Measurements from ENCODE around the gene KCNAB2. TPM values are rescaled to one million over a fixed set of nuclear protein-coding genes. Genes with fewer than 3 reads are reported as not detected.

KCNAB2 gene
- total RNA-seq, 1 experiment from 2014 or later: 10.3 TPM

DNA sequence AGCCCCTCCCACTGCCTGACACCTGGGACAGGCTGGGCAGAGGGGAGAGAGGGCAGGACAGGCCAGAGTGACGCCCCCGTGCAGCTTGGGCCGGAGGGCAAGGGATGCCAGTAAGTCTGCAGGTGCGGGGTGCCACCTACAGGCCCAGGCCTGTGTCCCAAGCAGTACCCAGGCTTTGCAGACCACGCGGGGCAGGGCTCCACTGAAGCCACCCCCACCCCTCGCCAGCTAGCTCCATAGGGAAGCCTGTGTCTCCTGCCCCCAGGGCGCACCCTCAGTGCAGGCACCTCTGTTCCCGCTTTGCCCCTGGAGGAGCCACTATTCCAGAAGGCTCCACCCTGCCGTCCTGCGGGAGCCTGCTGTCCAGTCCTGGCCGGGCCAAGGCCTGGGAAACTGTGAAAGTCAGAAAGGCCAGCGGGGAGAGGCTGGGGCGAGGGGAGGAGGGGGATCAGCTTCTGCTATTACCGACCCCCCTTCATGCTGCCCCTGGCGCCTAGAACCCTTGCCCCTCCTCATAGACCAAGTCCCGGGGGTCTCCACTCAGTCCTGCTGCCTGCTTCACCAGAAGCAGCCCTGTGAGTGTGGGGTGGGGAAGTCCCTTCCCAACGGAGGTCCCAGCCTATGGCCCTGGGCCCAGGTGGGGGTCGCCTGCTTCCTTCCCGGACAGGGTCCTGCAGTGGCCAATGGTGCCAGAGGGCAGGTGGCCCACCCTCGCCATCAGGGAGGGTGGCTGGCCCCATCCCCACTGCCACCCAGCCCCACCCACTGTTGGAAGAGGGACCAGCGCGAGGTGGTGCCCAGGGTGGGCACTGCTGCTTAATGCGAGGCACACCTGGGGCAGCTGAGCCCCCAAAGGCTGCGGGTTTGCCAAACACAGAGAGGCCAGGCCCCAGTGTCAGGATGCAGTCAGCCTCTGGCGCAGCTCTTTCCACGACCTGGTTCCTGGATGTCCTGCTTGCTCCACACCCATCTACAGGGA lies 54.4 kb downstream of the KCNAB2 start:
- ChIA-PET CTCF (interaction anchor here (0.5 to 2.1 kb wide), 9 partner anchors 9 to 293 kb away, joined by 3 to 8 read pairs (median 4); partner anchors contain the start of gene ACOT7), POLR2A (no interaction called here)
- no peaks in the 10 kb centered on the region for H3K36me3 Mint-ChIP-seq
- TF ChIP-seq ZNF121 (CRISPR knock-in tag; IDR thresholded peaks at IDR 0.05) (0 out of 2 replicates have a peak, but pooled peaks have one; percentile 15), NR3C1 (CRISPR knock-in tag; conservative IDR thresholded peaks at IDR 0.05; ENCODE audit: low read depth) (no peak), ZNF138 (CRISPR knock-in tag; conservative IDR thresholded peaks at IDR 0.05) (no peak)
- TF ChIP-seq, protein P1, sequence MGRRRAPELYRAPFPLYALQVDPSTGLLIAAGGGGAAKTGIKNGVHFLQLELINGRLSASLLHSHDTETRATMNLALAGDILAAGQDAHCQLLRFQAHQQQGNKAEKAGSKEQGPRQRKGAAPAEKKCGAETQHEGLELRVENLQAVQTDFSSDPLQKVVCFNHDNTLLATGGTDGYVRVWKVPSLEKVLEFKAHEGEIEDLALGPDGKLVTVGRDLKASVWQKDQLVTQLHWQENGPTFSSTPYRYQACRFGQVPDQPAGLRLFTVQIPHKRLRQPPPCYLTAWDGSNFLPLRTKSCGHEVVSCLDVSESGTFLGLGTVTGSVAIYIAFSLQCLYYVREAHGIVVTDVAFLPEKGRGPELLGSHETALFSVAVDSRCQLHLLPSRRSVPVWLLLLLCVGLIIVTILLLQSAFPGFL (CRISPR knock-in tag; IDR thresholded peaks at IDR 0.05; ENCODE audit: borderline replicate concordance): no peak
- TF ChIP-seq, protein P2, sequence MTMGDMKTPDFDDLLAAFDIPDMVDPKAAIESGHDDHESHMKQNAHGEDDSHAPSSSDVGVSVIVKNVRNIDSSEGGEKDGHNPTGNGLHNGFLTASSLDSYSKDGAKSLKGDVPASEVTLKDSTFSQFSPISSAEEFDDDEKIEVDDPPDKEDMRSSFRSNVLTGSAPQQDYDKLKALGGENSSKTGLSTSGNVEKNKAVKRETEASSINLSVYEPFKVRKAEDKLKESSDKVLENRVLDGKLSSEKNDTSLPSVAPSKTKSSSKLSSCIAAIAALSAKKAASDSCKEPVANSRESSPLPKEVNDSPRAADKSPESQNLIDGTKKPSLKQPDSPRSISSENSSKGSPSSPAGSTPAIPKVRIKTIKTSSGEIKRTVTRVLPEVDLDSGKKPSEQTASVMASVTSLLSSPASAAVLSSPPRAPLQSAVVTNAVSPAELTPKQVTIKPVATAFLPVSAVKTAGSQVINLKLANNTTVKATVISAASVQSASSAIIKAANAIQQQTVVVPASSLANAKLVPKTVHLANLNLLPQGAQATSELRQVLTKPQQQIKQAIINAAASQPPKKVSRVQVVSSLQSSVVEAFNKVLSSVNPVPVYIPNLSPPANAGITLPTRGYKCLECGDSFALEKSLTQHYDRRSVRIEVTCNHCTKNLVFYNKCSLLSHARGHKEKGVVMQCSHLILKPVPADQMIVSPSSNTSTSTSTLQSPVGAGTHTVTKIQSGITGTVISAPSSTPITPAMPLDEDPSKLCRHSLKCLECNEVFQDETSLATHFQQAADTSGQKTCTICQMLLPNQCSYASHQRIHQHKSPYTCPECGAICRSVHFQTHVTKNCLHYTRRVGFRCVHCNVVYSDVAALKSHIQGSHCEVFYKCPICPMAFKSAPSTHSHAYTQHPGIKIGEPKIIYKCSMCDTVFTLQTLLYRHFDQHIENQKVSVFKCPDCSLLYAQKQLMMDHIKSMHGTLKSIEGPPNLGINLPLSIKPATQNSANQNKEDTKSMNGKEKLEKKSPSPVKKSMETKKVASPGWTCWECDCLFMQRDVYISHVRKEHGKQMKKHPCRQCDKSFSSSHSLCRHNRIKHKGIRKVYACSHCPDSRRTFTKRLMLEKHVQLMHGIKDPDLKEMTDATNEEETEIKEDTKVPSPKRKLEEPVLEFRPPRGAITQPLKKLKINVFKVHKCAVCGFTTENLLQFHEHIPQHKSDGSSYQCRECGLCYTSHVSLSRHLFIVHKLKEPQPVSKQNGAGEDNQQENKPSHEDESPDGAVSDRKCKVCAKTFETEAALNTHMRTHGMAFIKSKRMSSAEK (CRISPR knock-in tag; IDR thresholded peaks at IDR 0.05; ENCODE audit: borderline replicate concordance): no peak
- TF ChIP-seq, protein P3, sequence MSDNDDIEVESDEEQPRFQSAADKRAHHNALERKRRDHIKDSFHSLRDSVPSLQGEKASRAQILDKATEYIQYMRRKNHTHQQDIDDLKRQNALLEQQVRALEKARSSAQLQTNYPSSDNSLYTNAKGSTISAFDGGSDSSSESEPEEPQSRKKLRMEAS (CRISPR knock-in tag; IDR thresholded peaks at IDR 0.05): no peak
- TF ChIP-seq, protein P4, sequence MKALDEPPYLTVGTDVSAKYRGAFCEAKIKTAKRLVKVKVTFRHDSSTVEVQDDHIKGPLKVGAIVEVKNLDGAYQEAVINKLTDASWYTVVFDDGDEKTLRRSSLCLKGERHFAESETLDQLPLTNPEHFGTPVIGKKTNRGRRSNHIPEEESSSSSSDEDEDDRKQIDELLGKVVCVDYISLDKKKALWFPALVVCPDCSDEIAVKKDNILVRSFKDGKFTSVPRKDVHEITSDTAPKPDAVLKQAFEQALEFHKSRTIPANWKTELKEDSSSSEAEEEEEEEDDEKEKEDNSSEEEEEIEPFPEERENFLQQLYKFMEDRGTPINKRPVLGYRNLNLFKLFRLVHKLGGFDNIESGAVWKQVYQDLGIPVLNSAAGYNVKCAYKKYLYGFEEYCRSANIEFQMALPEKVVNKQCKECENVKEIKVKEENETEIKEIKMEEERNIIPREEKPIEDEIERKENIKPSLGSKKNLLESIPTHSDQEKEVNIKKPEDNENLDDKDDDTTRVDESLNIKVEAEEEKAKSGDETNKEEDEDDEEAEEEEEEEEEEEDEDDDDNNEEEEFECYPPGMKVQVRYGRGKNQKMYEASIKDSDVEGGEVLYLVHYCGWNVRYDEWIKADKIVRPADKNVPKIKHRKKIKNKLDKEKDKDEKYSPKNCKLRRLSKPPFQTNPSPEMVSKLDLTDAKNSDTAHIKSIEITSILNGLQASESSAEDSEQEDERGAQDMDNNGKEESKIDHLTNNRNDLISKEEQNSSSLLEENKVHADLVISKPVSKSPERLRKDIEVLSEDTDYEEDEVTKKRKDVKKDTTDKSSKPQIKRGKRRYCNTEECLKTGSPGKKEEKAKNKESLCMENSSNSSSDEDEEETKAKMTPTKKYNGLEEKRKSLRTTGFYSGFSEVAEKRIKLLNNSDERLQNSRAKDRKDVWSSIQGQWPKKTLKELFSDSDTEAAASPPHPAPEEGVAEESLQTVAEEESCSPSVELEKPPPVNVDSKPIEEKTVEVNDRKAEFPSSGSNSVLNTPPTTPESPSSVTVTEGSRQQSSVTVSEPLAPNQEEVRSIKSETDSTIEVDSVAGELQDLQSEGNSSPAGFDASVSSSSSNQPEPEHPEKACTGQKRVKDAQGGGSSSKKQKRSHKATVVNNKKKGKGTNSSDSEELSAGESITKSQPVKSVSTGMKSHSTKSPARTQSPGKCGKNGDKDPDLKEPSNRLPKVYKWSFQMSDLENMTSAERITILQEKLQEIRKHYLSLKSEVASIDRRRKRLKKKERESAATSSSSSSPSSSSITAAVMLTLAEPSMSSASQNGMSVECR (CRISPR knock-in tag; IDR thresholded peaks at IDR 0.05; ENCODE audit: borderline replicate concordance): no peak
- H3K4me1 Mint-ChIP-seq: no peaks in the 10 kb centered on the region
- no peaks in the 10 kb centered on the region for H3K27me3 Mint-ChIP-seq (ENCODE audit: low read depth)
- DNase-seq (ENCODE audit: low spot score): peak; percentile 32
- H3K9me3 Mint-ChIP-seq: no peaks in the 10 kb centered on the region
- H3K27ac Mint-ChIP-seq: no peak overlapping the region
- peak; percentile 38 for ATAC-seq
- no peak overlapping the region for H3K4me3 Mint-ChIP-seq

DNA sequence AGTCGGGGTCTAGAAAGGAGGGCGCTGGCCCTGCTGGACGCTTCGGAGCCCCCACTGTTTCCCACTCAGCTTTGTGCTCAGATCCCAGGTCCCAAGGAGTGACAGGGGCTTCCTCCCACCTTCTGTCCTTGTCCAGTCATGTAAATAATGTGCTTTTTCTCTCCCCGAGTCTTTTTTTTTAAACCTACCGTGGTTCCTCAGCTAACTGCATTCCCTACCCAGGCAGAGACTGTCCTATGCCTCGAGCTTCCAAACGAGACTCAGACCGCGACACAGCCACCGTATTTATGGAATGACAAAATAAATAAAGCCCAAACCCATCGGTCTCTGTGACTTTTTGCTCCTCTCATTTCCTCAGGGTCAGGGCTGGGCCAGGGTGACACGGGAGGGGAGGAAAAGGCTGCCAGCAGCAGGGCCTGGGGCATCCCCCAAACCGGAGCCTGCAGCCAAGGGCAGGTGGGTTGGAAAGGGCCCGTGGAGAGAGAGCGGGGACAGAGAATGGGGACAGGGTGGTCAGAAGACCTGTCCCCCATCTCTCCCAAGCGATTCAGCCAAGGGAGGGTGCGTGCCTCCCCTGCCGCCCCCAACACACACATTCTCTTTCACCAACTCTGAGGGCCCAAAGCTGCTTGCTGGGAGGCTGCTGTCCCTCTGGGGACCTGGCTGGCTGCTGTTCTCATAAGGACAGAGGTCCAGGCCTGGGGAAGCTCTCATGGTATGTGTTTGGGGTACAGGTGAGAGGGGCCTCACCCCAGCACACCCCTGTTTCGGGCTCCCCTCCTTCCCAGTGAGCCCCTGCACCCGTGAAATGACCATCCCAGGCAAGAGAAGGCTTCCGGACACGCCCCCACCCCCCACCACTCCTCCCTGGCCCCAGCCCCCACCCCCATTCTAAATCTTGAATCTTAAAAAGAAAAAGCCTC lies 55.4 kb downstream of the KCNAB2 start:
- ChIA-PET CTCF (interaction anchor here (0.8 to 2.1 kb wide), 2 partner anchors 67 to 104 kb away, joined by 3 to 6 read pairs; no protein-coding TSS in a partner anchor), POLR2A (interaction anchor here (1.0 kb wide), 1 partner anchor 19 kb away, joined by 3 read pairs; no protein-coding TSS in a partner anchor)
- Mint-ChIP-seq H3K4me1 (no peaks in the 10 kb centered on the region), H3K36me3 (no peaks in the 10 kb centered on the region), H3K4me3 (no peak overlapping the region), H3K27ac (no peak overlapping the region), H3K27me3 (ENCODE audit: low read depth) (no peaks in the 10 kb centered on the region), H3K9me3 (no peaks in the 10 kb centered on the region)
- ATAC-seq: no peak
- no peak for DNase-seq (ENCODE audit: low spot score)
- no peak for TF ChIP-seq NR3C1 (CRISPR knock-in tag; conservative IDR thresholded peaks at IDR 0.05; ENCODE audit: low read depth)
- TF ChIP-seq JUN (CRISPR knock-in tag; IDR thresholded peaks at IDR 0.05): no peak
- TF ChIP-seq, protein P5, sequence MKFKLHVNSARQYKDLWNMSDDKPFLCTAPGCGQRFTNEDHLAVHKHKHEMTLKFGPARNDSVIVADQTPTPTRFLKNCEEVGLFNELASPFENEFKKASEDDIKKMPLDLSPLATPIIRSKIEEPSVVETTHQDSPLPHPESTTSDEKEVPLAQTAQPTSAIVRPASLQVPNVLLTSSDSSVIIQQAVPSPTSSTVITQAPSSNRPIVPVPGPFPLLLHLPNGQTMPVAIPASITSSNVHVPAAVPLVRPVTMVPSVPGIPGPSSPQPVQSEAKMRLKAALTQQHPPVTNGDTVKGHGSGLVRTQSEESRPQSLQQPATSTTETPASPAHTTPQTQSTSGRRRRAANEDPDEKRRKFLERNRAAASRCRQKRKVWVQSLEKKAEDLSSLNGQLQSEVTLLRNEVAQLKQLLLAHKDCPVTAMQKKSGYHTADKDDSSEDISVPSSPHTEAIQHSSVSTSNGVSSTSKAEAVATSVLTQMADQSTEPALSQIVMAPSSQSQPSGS (CRISPR knock-in tag; IDR thresholded peaks at IDR 0.05; ENCODE audit: borderline replicate concordance, low read depth): no peak
- TF ChIP-seq, protein P6, sequence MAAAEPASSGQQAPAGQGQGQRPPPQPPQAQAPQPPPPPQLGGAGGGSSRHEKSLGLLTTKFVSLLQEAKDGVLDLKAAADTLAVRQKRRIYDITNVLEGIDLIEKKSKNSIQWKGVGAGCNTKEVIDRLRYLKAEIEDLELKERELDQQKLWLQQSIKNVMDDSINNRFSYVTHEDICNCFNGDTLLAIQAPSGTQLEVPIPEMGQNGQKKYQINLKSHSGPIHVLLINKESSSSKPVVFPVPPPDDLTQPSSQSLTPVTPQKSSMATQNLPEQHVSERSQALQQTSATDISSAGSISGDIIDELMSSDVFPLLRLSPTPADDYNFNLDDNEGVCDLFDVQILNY (CRISPR knock-in tag; IDR thresholded peaks at IDR 0.05): no peak
- TF ChIP-seq, protein P7, sequence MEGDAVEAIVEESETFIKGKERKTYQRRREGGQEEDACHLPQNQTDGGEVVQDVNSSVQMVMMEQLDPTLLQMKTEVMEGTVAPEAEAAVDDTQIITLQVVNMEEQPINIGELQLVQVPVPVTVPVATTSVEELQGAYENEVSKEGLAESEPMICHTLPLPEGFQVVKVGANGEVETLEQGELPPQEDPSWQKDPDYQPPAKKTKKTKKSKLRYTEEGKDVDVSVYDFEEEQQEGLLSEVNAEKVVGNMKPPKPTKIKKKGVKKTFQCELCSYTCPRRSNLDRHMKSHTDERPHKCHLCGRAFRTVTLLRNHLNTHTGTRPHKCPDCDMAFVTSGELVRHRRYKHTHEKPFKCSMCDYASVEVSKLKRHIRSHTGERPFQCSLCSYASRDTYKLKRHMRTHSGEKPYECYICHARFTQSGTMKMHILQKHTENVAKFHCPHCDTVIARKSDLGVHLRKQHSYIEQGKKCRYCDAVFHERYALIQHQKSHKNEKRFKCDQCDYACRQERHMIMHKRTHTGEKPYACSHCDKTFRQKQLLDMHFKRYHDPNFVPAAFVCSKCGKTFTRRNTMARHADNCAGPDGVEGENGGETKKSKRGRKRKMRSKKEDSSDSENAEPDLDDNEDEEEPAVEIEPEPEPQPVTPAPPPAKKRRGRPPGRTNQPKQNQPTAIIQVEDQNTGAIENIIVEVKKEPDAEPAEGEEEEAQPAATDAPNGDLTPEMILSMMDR (IDR thresholded peaks at IDR 0.05): no peak
- TF ChIP-seq OVOL2 (CRISPR knock-in tag; IDR thresholded peaks at IDR 0.05; ENCODE audit: borderline replicate concordance): no peak

All from WTC11 (cell line).